SK-N-SH (cell line): ENCODE measurements around the gene CRLF2.
"Not testable (repeated sequence)": the region's sequence is repeated elsewhere in the genome, so short reads cannot be mapped to it uniquely, and the experiment has no call there.

Experiments used
- FOXM1 ChIP-seq: IDR thresholded peaks from 2 replicates; pipeline ENCODE4 v1.4.0; 2012; ENCODE audit warnings: low read depth, mild to moderate bottlenecking
- NFIC ChIP-seq: IDR thresholded peaks from 2 replicates; pipeline ENCODE4 v1.4.0; 2012; ENCODE audit warnings: borderline replicate concordance
- NRF1 ChIP-seq: IDR thresholded peaks from 2 replicates; pipeline ENCODE4 v1.6.1; 2012; ENCODE audit warnings: low read depth, mild to moderate bottlenecking, low read length
- POLR2AphosphoS5 ChIP-seq: IDR thresholded peaks from 2 replicates; pipeline ENCODE4 v1.6.1; 2012; ENCODE audit warnings: low read depth, low read length
- RAD21 ChIP-seq: IDR thresholded peaks from 2 replicates; pipeline ENCODE4 v1.6.1; 2012; ENCODE audit warnings: mild to moderate bottlenecking, low read length
- SIN3A ChIP-seq: IDR thresholded peaks from 2 replicates; pipeline ENCODE4 v1.6.1; 2012; ENCODE audit warnings: low read depth, mild to moderate bottlenecking, low read length, moderate library complexity, borderline replicate concordance
- SMC3 ChIP-seq: IDR thresholded peaks from 2 replicates; pipeline ENCODE4 v1.6.1; 2012; ENCODE audit warnings: low read depth, low read length, improper control_type of control experiment
- TF ChIP-seq, protein P1 (sequence below): fragments of 200-600 bp; sonication (generic); IDR thresholded peaks from 2 replicates; pipeline ENCODE4 v1.6.1; 2017; ENCODE audit warnings: antibody characterized with exemption, mild to moderate bottlenecking, moderate library complexity
- TF ChIP-seq, protein P2 (sequence below): fragments of 150-350 bp; IDR thresholded peaks from 2 replicates; pipeline ENCODE4 v1.6.1; 2017; ENCODE audit warnings: antibody characterized with exemption, low read length, low read depth, borderline replicate concordance
- TF ChIP-seq, protein P3 (sequence below): IDR thresholded peaks from 2 replicates; pipeline ENCODE4; 2012

DNA sequence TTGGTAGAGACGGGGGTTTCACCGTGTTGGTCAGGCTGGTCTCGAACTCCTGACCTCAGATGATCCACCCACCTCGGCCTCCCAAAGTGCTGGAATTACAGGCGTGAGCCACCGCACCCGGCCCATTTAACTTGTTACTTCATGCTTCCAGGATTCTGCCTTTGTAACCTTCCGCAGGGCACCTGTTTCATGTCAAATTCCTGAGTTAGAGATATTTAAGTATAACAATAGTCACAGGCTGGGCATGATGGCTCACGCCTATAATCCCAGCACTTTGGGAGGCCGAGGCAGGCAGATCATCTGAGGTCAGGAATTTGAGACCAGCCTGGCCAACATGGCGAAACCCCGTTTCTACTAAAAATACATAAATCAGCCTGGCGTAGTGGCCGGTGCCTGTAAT, 30.8 kb downstream of the CRLF2 start:
- TF ChIP-seq, protein P1, sequence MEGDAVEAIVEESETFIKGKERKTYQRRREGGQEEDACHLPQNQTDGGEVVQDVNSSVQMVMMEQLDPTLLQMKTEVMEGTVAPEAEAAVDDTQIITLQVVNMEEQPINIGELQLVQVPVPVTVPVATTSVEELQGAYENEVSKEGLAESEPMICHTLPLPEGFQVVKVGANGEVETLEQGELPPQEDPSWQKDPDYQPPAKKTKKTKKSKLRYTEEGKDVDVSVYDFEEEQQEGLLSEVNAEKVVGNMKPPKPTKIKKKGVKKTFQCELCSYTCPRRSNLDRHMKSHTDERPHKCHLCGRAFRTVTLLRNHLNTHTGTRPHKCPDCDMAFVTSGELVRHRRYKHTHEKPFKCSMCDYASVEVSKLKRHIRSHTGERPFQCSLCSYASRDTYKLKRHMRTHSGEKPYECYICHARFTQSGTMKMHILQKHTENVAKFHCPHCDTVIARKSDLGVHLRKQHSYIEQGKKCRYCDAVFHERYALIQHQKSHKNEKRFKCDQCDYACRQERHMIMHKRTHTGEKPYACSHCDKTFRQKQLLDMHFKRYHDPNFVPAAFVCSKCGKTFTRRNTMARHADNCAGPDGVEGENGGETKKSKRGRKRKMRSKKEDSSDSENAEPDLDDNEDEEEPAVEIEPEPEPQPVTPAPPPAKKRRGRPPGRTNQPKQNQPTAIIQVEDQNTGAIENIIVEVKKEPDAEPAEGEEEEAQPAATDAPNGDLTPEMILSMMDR = not testable (repeated sequence)
- not testable (repeated sequence) for TF ChIP-seq FOXM1, RAD21, POLR2AphosphoS5, NRF1, SMC3, SIN3A, NFIC
- TF ChIP-seq, protein P2, sequence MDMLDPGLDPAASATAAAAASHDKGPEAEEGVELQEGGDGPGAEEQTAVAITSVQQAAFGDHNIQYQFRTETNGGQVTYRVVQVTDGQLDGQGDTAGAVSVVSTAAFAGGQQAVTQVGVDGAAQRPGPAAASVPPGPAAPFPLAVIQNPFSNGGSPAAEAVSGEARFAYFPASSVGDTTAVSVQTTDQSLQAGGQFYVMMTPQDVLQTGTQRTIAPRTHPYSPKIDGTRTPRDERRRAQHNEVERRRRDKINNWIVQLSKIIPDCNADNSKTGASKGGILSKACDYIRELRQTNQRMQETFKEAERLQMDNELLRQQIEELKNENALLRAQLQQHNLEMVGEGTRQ = not testable (repeated sequence)
- TF ChIP-seq, protein P3, sequence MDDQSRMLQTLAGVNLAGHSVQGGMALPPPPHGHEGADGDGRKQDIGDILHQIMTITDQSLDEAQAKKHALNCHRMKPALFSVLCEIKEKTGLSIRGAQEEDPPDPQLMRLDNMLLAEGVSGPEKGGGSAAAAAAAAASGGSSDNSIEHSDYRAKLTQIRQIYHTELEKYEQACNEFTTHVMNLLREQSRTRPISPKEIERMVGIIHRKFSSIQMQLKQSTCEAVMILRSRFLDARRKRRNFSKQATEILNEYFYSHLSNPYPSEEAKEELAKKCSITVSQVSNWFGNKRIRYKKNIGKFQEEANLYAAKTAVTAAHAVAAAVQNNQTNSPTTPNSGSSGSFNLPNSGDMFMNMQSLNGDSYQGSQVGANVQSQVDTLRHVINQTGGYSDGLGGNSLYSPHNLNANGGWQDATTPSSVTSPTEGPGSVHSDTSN = not testable (repeated sequence)
